H1 (cell line): ENCODE measurements around the gene KCNAB2. TPM values are rescaled to one million over a fixed set of nuclear protein-coding genes. Genes with fewer than 3 reads are reported as not detected.

Source experiments
- BRCA1 ChIP-seq: IDR thresholded peaks from 2 replicates; pipeline ENCODE4 v1.6.1; 2012; ENCODE audit warnings: low read depth, low read length, improper control_type of control experiment
- CHD7 ChIP-seq: fragments of 300-600 bp; sonication (generic); IDR thresholded peaks from 2 replicates; pipeline ENCODE4 v1.7.1; 2012; ENCODE audit warnings: low read length, moderate library complexity, mild to moderate bottlenecking, inconsistent platforms; ENCODE audit not compliant: insufficient replicate concordance
- EP300 ChIP-seq, 2 experiments: IDR thresholded peaks; 1 replicate in 1 of 2; 2 replicates in 1 of 2; pipeline ENCODE4 v1.6.1; 2011 to 2012; ENCODE audit warnings: low read depth in 2 of 2, low read length in 2 of 2, mild to moderate bottlenecking in 2 of 2, borderline replicate concordance in 1 of 2, inconsistent platforms in 1 of 2, moderate library complexity in 1 of 2
- HDAC6 ChIP-seq: IDR thresholded peaks from one replicate; pipeline ENCODE4 v1.7.1; 2012; ENCODE audit warnings: low read depth, mild to moderate bottlenecking, inconsistent platforms, low read length, moderate library complexity
- KDM1A ChIP-seq: fragments of 200-600, 300-600 bp; sonication (generic); IDR thresholded peaks from 2 replicates; pipeline ENCODE4 v1.7.1; 2016; ENCODE audit warnings: mild to moderate bottlenecking, low read length, borderline replicate concordance
- POU5F1 ChIP-seq: IDR thresholded peaks from 2 replicates; pipeline ENCODE4 v1.6.1; 2011; ENCODE audit warnings: low read depth, mild to moderate bottlenecking, low read length, moderate library complexity
- TAF7 ChIP-seq: optimal IDR thresholded peaks from 2 replicates; pipeline ENCODE3; 2011; ENCODE audit warnings: low read depth, mild to moderate bottlenecking, inconsistent platforms, low read length, moderate library complexity, borderline replicate concordance
- TEAD4 ChIP-seq: IDR thresholded peaks from 2 replicates; pipeline ENCODE4 v1.6.1; 2012; ENCODE audit warnings: low read depth, low read length, inconsistent platforms, mixed read lengths
- polyA plus RNA-seq, 7 experiments: library from polyadenylated mRNA; depleted of rRNA in 3 of 7; stranded (reverse) in 5 of 7; unstranded in 2 of 7; fragments of >200 nt in 5 of 7; fragments of 200-250 nt in 2 of 7; gene quantifications; 1 replicate in 5 of 7; 2 replicates in 1 of 7; 4 replicates in 1 of 7; pipeline versions ENCODE4 v1.2.1 to v1.2.3, GENCODE V29; 2011 to 2013; ENCODE audit warnings: missing spikeins in 2 of 7, mixed read lengths in 2 of 7
- total RNA-seq: library from RNA; stranded (reverse); fragmentation: NEBNext Ultra II Directional; extraction: Animal tissue kit (Norgen Biotek cat#: 25700); gene quantifications from 2 replicates; pipeline ENCODE4 v1.2.1, GENCODE V29; 2021

Gene KCNAB2
- total and polyA plus RNA-seq, 2 of the 8 experiments (the other 6 are each of a cell fraction or from before 2014, with no cell fraction given) = 4.5 to 7.0 TPM

GRCh38 chr1:6084781-6085495 lies 39.2 kb downstream of the KCNAB2 start (continued):
- TF ChIP-seq CHD7 (no peak), KDM1A (no peak), EP300 (IDR thresholded peaks at IDR 0.05; ENCODE audit: borderline replicate concordance in 1 of 2, low read depth in 2 of 2, low read length in 2 of 2) (no peak), POU5F1 (no peak), TEAD4 (no peak), BRCA1 (no peak), HDAC6 (no peak), TAF7 (no peak)
